Anterior cingulate cortex (tissue), 58 donors: ENCODE results near the gene AMBRA1.
A peak's percentile ranks its signal among the peaks of the same experiment; 100 is the strongest.

ENCODE experiments used
- DNase-seq, 58 donors: peaks; one replicate each; lab custom pipeline; 2025; lab: John Stamatoyannopoulos, UW

AMBRA1 gene, protein sequence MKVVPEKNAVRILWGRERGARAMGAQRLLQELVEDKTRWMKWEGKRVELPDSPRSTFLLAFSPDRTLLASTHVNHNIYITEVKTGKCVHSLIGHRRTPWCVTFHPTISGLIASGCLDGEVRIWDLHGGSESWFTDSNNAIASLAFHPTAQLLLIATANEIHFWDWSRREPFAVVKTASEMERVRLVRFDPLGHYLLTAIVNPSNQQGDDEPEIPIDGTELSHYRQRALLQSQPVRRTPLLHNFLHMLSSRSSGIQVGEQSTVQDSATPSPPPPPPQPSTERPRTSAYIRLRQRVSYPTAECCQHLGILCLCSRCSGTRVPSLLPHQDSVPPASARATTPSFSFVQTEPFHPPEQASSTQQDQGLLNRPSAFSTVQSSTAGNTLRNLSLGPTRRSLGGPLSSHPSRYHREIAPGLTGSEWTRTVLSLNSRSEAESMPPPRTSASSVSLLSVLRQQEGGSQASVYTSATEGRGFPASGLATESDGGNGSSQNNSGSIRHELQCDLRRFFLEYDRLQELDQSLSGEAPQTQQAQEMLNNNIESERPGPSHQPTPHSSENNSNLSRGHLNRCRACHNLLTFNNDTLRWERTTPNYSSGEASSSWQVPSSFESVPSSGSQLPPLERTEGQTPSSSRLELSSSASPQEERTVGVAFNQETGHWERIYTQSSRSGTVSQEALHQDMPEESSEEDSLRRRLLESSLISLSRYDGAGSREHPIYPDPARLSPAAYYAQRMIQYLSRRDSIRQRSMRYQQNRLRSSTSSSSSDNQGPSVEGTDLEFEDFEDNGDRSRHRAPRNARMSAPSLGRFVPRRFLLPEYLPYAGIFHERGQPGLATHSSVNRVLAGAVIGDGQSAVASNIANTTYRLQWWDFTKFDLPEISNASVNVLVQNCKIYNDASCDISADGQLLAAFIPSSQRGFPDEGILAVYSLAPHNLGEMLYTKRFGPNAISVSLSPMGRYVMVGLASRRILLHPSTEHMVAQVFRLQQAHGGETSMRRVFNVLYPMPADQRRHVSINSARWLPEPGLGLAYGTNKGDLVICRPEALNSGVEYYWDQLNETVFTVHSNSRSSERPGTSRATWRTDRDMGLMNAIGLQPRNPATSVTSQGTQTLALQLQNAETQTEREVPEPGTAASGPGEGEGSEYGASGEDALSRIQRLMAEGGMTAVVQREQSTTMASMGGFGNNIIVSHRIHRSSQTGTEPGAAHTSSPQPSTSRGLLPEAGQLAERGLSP (N-terminal part only)

DNA sequence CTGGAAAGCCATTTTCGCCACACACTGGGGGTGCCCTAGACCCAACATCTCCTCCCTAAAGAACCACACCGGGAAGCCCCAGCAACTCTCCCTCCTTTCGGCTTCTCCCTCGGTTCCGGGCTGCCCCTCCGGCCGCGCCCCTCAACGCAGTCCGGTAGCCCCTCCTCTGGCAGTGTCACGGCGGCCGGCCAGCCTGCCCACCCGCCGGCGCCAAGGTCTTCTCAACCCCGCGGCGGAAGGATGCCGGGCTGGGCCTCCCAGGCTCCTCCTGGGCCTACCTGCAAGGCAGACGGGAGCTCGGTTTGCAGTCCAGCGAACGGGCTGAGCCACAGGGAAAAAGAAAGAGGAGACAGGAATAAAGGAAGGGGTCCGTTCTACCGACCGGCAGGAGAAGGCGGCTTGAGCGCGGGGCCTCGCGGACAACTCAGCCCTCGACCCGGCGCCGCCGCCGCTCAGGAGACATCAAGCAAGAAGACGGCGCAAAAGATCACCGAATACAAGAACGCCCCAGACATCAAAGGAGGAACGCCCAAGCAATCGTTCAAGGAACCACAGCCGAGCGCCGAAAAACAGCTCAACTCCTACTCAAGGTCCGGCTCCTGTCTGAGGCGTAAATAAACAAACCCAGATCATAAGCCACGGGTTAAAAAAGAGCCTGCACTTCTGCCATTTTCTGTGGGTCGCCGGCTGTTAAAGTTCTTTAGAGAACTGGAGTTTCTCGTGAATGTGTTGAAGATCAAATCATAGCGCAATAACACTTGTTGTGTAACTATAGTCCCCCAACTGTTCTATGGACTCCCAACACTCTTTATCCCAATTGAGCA, at the start of gene AMBRA1:
Gene AMBRA1 (minus strand): TSS at position 474 of the 824 bp plus-strand sequence. CDS start 45,643 bp downstream, outside the sequence.
- DNase-seq = peak; percentile 40 to 91 (median 81)

DNA sequence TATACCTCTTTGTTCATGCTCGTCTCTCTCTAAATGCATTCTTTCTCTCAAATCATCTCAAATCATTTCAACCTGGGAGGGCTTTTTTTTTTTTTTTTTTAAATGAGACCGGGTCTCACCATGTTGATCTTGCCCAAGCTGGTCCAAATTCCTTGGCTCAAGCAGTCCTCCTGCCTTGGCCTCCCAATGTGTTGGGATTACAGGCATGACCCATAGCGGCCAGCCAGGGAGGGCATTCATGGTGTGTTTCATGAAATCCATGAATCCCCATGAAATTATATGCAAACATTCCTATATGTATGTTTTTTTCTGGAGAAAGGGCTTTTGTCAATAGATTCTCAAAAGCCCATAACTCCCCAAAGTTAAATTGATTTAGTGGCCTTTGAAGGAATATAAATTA, 49.7 kb upstream of the AMBRA1 start:
- DNase-seq = no peak

DNA sequence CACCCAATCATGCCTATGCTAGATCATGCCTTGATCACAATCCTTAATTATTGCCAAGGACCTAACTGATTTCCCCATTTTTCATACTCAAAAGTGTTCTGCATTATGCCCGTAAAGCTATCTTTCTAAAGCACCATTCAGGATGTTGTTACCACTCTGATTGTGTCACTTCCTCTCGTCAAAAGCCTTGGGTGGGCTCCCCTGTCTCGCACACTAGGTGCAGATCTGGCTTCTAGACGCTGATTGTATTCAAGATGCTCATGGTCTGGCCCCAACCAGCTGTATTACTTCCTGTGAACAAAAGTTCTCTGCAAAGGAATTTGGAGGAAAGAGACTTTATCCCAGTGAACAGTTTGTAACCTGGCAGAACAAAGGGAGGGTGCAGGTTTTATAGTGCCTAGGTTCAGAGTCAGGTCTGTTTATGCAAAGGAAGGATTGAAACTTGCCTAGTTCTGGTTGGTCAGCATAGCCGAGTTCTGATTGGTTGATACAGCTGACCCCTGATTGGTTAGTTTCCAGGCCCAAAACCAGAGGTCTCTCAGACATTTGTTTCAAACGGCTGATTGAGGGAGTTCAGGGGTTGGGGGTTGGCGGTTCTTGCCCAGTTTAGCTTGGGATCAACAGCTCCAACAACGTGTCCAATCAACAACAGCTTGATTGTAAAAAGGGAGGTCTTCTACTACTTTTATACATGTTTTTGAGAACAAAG, 49.0 kb upstream of the AMBRA1 start:
- DNase-seq = no peak

DNA sequence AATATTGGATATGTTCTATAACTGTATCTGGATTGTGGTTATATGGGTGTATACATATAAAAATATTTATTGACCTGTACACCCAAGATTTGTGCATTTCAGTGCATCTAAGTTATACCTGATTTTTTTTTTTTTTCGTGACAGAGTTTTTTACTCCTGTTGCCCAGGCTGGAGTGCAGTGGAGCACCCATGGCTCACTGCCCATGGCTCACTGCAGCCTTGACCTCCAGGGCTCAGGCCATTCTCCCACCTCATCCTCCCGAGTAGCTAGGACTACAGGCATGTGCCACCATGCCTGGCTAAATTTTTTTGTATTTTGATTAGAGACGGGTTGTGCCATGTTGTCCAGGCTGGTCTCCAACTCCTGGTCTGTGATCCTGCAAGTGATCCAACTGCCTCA, 47.8 kb upstream of the AMBRA1 start:
- no peak for DNase-seq

DNA sequence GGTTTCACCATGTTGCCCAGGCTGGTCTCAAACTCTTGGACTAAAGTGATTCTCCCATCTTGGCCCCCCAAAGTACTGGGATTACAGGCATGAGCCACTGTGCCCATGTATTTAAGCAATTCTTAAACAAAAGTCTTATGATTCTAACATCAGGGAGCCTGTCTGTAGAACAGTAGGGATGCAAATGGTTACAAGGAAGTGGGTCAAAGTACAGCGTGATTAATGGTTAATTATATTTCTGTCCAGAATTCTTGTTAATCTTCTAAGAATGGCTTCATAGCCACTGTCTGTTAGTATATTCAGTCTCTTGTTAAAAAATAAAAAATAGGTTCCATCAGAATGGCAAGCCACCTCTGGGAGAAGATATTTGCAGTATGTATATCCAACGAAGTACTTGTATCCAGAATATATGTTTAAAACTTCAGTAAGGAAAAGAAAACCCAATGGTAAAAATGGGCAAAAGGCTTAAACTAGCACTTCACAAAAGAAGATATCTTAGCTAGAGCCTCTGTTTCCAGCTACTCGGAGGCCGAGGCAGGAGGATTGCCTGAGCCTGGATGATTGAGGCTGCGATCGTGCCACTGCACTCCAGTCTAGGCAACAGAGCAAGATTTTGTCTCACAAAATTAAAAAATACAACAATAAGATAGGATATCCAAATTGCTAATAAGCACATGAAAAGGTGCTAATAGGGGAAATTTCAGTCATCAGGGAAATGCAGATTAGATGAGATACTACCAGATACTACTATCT, 46.4 kb upstream of the AMBRA1 start:
- no peak for DNase-seq

DNA sequence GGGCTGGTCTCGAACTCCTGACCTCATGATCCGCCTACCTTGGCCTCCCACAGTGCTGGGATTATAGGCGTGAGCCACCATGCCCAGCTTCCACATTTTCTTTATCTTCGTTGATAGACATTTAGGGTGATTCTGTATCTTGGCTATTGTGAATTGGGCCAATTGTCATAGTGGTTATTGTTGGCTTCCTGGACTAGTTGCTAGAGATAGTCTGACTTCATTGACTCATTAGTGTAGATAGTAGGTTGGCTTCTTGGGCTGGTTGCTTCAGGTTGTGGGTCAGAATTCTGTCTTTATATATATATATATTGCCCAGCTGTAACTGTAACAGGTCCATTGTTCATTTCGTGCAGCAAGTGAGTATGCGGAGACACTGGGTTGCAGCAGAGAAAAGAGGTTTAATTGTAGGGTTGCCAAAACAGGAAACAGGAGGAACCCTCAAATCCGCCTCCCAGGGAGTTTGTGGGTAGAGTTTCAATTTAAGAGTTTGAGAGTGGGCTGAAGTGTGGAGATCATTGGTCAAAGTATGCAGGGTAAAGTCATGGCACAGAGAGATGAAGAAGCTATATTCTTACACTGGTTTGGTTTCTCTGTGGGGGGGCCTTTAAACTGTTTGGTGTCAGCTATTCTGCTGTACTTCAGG, 45.5 kb upstream of the AMBRA1 start:
- DNase-seq = no peak

DNA sequence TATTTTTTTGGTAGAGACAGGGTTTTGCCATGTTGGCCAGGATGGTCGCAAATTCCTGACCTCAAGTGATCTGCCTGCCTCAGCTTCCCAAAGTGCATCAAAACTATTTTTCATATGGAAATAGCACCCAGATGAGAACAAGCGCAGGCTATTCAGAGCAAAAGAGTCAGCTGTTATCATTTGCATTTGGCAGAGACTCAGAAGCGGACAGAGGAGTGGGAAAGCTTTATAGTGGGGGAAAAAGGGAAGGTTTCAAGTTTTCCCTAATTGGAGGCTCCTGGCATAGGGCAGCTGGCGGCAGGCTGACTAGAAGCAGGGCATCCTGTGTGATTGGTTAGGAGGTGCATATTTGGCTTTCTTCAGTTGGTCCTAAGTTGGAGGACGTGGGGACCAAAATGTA, 43.7 kb upstream of the AMBRA1 start:
- DNase-seq = peak in 23 of 58 donors; percentile 2 to 61 (median 18)

DNA sequence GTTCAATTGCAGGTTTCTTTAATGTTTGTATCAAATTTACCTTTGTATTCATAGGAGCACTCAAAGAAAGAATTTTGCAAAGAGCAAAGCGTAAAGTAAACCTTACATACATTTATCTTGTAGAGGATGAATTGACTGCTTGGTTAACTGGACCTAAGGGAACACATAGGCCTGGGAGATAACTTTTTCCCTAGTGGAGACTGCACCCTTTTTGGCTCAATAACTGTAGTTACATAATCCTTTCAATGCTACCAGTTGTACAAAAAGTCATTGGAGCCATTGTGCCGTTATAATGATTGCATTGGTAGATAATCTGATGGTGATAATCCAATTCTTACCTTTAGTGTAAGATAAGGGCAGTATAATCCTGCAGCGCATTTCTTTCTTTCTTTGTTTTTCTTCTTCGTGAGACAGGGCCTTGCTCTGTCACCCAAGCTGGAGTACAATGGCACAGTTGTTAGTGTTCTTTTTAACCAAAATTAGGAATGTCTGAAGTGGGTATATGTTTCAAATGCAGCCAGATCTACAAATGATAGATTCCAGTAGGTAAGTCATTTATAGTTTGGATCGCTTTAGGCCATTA, 41.8 kb upstream of the AMBRA1 start:
- DNase-seq = no peak

DNA sequence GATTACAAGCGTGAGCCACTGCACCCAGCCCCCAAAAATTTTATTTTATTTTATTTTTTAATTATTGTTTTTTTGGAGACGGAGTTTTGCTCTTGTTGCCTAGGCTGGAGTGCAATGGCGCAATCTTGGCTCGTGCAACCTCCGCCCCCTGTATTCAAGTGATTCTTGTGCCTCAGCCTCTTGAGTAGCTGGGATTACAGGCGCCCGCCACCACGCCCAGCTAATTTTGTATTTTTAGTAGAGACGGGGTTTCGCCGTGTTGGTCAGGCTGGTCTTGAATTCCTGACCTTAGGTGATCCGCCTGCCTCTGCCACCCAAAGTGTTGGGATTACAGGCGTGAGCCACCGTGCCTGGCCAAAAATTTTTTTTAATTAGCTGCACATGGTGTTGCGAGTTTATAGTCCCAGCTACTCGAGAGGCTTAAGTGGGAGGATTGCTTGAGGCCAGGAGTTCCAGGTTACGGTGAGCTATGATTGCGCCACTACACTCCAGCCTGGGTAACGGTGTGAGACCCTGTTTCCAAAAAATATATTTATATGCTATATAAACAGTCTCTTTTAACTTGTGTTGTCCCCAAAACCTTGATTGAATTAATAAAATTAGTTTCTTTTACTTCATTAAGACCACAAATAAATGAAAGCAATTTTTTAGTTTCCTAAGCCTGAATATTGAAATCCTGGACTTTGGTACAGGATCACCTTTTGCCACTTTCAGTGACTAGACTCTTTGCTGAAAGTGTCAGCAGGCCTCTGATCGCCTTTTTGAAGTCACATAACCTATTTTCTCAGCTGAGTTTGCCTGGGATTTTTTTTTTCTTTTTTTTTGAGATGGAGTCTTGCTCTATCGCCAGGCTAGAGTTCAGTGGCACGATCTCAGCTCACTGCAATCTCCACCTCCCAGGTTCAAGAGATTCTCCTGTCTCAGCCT, 39.7 kb upstream of the AMBRA1 start:
- no peak for DNase-seq

DNA sequence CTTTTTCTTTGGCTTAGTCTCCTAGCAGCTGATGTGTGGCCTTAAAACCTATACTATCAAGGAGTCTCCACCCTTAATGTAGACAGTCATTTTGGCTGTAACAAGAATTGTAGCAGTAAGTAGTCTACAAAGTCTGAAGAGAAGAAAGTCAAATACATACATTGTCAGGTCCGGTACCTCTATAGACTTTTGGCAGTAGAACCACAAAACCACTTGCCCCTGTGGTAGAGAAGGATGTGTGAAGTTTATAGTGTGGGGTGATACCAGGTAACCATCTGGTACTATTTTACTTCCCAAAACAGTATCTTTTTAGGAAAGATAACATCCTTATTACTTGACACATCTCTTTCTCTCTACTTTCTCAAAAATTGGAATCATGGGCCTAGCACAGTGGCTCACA, 38.7 kb upstream of the AMBRA1 start:
- DNase-seq = no peak

DNA sequence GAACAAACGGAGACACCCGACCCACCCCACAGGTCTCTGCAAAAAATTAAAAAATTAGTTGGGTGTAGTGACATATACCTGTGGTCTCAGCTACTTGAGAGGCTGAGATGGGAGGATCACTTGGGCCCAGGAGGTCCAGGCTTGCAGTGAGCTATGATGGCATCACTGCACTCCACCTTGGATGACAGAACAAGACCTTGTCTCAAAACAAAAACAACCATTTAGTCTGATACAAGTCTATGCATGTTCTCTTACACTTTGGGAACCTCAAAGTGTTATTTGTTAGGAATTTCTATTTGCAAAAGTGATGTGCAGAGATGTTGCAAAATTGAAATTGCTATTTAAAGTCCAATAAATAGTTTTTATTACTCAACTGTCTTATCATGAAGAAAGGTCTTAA, 37.9 kb upstream of the AMBRA1 start:
- no peak for DNase-seq

DNA sequence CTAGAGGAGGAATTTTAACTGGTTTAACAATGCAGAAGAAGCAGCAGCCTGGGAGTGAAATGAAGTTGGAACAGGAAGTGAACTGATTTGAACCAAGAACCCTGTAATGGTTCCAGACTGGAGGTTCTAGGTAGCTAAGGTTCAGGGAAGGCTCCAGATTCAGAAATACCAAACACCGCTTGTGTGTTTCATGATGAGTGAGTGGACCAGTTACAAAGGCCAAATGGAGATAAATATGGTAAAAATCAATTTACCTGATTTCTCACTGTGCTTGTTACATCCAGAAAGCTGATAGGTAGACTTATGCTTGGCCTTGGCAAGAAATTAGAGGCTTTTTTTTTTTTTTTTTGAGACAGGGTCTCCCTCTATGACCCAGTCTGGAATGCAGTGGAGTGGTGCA, 36.4 kb upstream of the AMBRA1 start:
- no peak for DNase-seq

DNA sequence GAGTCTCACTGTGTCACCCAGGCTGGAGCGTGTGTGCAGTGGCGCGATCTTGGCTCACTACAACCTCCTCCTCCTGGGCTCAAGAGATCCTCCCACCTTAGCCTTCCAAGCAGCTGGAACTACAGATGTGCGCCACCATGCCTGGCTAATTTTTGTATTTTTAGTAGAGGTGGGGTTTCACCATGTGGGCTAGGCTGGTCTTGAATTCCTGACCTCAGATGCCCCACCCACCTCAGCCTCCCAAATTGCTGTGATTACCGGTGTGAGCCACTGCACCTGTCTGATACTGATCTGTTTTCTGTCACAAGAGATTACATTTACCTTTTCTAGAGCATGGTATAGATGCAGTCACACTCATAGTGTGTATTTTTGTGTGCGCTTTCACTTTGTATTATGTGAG, 35.1 kb upstream of the AMBRA1 start:
- DNase-seq = no peak

DNA sequence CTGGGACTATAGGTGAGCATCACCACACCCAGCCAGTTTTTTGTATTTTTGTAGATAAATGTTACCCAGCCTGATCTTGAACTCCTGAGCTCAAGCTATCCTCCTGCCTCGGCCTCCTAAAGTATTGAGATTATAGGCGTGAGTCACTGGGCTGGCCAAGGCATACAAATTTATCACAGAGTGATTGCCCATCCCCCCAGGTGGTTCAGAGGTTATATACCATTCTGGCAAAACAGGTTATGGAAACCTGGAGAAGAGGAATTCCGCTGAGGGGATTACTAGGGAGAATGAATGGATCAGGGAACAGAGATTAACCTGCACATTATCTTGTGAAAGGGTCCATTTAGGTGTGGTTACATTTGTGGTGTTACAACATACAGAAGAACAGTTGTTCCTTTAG, 31.6 kb upstream of the AMBRA1 start:
- no peak for DNase-seq

DNA sequence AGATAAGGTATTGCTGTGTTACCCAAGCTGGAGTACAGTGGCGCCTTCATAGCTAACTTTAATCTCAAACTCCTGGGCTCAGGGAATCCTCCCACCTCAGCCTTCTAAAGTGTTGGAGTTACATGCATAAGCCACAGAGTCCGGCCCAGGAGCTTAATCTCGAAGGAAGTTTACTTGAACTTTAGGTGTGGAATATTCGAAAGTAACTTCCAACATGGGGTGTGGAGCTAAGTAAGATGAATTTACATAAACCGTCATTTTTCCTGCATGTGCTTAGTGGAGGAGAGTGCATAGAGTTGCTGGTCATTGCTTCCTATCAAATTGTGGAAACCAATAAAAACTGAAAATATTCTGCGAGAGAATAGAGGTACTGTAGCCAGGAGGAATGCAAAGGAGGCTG, 25.0 kb upstream of the AMBRA1 start:
- DNase-seq = no peak

DNA sequence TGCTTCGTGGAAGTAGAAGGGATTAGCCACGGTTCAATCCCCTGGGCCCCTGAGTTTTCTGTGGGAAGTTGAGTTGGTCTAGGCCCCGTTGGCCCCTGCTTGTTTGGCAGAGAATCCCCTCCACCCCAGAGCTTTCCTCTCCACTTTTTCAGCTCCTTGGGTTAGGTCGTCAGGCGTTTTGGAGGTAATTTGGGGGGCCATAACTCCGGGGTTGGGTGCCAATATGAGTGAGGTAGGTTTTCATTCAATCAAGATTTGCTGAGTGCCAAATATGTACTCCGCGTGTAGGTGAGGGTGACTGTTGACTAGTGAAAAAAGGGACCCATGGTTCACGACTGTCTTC, 24.1 kb upstream of the AMBRA1 start:
- no peak for DNase-seq
